ENCODE measurements around the gene NRBF2. TPM values are rescaled to one million over a fixed set of nuclear protein-coding genes. Genes with fewer than 3 reads are reported as not detected.

Gene NRBF2
- total RNA-seq, 1 donor from 2014 or later, result 31.0 TPM

DNA sequence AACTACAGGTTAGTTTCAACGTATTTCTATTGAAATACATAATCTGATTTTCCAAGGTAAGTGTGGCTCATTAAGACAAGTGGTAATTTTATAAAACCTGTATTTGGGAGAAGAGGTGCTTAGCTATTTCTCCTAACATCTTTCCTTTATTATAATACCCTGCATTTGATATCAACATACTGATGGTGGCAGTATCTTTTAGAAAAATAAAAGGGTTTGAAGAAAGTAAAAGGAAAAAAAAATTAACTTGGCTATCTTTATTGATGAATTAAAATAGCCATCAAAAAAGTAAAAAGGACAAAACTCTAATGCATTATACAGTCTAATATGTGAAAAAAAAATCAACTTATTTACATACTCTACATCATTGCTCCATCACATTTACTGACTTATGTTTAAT is 68.0 kb downstream of the NRBF2 start:
- H3K27me3 Mint-ChIP-seq (ENCODE audit: unreplicated experiment), result no peaks in the 10 kb centered on the region
- peaks cover 2% of the 10 kb centered on the region for H3K9me3 Mint-ChIP-seq (ENCODE audit: unreplicated experiment)
- H3K36me3 Mint-ChIP-seq (ENCODE audit: unreplicated experiment), result no peaks in the 10 kb centered on the region
- no peak overlapping the region for H3K4me3 Mint-ChIP-seq (ENCODE audit: unreplicated experiment)
- TF ChIP-seq, protein P1, sequence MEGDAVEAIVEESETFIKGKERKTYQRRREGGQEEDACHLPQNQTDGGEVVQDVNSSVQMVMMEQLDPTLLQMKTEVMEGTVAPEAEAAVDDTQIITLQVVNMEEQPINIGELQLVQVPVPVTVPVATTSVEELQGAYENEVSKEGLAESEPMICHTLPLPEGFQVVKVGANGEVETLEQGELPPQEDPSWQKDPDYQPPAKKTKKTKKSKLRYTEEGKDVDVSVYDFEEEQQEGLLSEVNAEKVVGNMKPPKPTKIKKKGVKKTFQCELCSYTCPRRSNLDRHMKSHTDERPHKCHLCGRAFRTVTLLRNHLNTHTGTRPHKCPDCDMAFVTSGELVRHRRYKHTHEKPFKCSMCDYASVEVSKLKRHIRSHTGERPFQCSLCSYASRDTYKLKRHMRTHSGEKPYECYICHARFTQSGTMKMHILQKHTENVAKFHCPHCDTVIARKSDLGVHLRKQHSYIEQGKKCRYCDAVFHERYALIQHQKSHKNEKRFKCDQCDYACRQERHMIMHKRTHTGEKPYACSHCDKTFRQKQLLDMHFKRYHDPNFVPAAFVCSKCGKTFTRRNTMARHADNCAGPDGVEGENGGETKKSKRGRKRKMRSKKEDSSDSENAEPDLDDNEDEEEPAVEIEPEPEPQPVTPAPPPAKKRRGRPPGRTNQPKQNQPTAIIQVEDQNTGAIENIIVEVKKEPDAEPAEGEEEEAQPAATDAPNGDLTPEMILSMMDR (IDR thresholded peaks at IDR 0.05; ENCODE audit: partially characterized antibody, unreplicated experiment), result no peak
- H3K27ac Mint-ChIP-seq (ENCODE audit: unreplicated experiment), result no peak overlapping the region
- H3K4me1 Mint-ChIP-seq (ENCODE audit: low read depth, unreplicated experiment), result peaks cover 5% of the 10 kb centered on the region
- DNase-seq, result no peak
